ENCODE data around the gene MEGF6.

DNA sequence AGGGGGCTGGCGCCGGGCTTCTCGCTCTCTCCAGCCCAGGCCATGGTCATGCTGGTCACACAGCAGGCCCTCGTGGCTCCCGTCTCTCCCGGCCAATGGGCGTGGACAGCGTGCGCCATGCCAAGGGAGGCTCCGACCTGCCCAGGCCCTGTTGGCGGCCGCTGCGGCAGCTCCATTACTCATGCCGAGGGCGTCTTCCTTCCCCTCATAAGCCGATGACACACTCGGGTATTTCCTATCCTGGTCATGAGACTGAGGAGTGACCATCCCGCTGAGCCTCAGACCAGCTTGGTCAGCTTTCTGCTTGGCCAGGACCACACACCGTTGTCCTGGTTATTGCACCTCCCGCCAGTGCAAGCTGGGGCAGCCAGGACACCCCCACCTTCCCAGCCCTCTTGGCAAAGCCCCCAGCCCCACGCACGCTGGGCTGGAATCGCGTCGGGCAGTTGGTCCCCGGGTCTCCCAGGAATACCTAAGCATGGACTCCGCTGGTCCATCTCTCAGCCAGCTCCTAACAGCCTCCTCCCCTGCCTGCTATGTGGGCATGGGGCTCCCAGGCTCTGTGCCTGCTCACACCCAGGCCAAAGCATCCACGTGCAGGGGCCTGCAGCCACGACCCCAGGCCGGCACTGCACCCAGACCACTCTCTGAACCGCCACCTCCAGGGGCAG lies 107.0 kb downstream of the MEGF6 start:
- TF ChIP-seq, protein P1, sequence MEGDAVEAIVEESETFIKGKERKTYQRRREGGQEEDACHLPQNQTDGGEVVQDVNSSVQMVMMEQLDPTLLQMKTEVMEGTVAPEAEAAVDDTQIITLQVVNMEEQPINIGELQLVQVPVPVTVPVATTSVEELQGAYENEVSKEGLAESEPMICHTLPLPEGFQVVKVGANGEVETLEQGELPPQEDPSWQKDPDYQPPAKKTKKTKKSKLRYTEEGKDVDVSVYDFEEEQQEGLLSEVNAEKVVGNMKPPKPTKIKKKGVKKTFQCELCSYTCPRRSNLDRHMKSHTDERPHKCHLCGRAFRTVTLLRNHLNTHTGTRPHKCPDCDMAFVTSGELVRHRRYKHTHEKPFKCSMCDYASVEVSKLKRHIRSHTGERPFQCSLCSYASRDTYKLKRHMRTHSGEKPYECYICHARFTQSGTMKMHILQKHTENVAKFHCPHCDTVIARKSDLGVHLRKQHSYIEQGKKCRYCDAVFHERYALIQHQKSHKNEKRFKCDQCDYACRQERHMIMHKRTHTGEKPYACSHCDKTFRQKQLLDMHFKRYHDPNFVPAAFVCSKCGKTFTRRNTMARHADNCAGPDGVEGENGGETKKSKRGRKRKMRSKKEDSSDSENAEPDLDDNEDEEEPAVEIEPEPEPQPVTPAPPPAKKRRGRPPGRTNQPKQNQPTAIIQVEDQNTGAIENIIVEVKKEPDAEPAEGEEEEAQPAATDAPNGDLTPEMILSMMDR (IDR thresholded peaks at IDR 0.05; ENCODE audit: poor library complexity), result no peak
- TF ChIP-seq EZH2 (IDR thresholded peaks at IDR 0.05; ENCODE audit: borderline replicate concordance), result no peak
- no peak for TF ChIP-seq EZH2phosphoT487 (IDR thresholded peaks at IDR 0.05; ENCODE audit: low read depth, severe bottlenecking, unreplicated experiment)

All from hepatocyte (in vitro differentiated cells).